PC-3 (cell line): ENCODE measurements around the gene CPT2.

Experiments used
- EZH2 ChIP-seq: fragments of 300-600 bp; sonication (generic); IDR thresholded peaks from one replicate; pipeline ENCODE4 v1.6.1; 2017; ENCODE audit warnings: antibody characterized with exemption, mild to moderate bottlenecking, low read length; ENCODE audit not compliant: unreplicated experiment
- TF ChIP-seq, protein P1 (sequence below): fragments of 300-600 bp; sonication (generic); conservative IDR thresholded peaks from 2 replicates; pipeline ENCODE4 v1.5.1; 2017; ENCODE audit warnings: antibody characterized with exemption, low read depth, mild to moderate bottlenecking, low read length

DNA sequence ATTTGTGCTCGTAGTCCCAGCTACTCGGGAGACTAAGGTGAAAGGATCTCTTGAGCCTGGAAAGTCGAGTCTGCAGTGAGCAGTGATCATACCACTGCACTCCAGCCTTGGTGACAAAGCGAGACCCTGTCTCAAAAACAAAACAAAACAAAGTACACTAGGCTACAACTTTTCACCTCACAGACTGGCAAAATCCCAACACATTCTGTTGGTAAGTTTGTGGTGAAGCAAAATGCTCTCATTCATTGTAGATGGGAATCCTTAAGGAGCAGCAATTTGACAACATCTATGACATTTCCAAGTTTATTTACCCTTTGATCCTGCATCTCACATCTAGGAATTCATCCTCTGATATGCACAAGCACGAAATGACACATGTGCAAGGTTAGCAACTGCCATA is 34.0 kb upstream of the CPT2 start:
- TF ChIP-seq EZH2 = no peak
- TF ChIP-seq, protein P1, sequence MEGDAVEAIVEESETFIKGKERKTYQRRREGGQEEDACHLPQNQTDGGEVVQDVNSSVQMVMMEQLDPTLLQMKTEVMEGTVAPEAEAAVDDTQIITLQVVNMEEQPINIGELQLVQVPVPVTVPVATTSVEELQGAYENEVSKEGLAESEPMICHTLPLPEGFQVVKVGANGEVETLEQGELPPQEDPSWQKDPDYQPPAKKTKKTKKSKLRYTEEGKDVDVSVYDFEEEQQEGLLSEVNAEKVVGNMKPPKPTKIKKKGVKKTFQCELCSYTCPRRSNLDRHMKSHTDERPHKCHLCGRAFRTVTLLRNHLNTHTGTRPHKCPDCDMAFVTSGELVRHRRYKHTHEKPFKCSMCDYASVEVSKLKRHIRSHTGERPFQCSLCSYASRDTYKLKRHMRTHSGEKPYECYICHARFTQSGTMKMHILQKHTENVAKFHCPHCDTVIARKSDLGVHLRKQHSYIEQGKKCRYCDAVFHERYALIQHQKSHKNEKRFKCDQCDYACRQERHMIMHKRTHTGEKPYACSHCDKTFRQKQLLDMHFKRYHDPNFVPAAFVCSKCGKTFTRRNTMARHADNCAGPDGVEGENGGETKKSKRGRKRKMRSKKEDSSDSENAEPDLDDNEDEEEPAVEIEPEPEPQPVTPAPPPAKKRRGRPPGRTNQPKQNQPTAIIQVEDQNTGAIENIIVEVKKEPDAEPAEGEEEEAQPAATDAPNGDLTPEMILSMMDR = no peak
